ENCODE measurements around the gene CBFB. TPM values are rescaled to one million over a fixed set of nuclear protein-coding genes. Genes with fewer than 3 reads are reported as not detected.

CBFB gene
- total and polyA plus RNA-seq, 5 donors from 2014 or later = 60.9 to 108 (median 83.6) TPM

GRCh38 chr16:67104845-67105244 is 75.9 kb downstream of the CBFB start:
- Histone ChIP-seq H3K4me1 (ENCODE audit: control insufficient read depth, insufficient read depth, low read length, poor library complexity, severe bottlenecking) (peaks cover 8% of the 10 kb centered on the region), H3K36me3 (ENCODE audit: control insufficient read depth, insufficient read depth, low read length) (peaks cover 5% of the 10 kb centered on the region), H3K27ac (ENCODE audit: insufficient read depth, low read length, poor library complexity, severe bottlenecking) (no peak overlapping the region), H3K27me3 (ENCODE audit: control insufficient read depth, insufficient read depth, low read length) (no peaks in the 10 kb centered on the region), H3K4me3 (ENCODE audit: low read depth, low read length) (no peak overlapping the region), H3K9me3 (ENCODE audit: control insufficient read depth in 2 of 2, low read length in 2 of 2) (no peaks in the 10 kb centered on the region)
- no peak overlapping the region for H3K27ac Mint-ChIP-seq
- H3K27me3 Mint-ChIP-seq = no peaks in the 10 kb centered on the region
- peaks cover 0 to 12% (median 6%) of the 10 kb centered on the region in 4 donors for H3K4me1 Mint-ChIP-seq
- DNase-seq (no peak), ATAC-seq (ENCODE audit: low read depth in 2 of 2) (no peak)
- peak overlapping the region in 1 of 4 donors; percentile 44 for H3K4me3 Mint-ChIP-seq
- peaks cover 3% of the 10 kb centered on the region for H3K36me3 Mint-ChIP-seq
- no peaks in the 10 kb centered on the region for H3K9me3 Mint-ChIP-seq

- Mint-ChIP-seq H3K4me3 (peak overlapping the region in 1 of 4 donors; percentile 44), H3K27me3 (no peaks in the 10 kb centered on the region), H3K27ac (peak overlapping the region in 2 of 3 donors; percentile 1 to 83), H3K36me3 (peaks cover 3% of the 10 kb centered on the region), H3K9me3 (no peaks in the 10 kb centered on the region), H3K4me1 (peaks cover 0 to 16% (median 7%) of the 10 kb centered on the region in 4 donors)
- Histone ChIP-seq H3K4me1 (ENCODE audit: control insufficient read depth, insufficient read depth, low read length, poor library complexity, severe bottlenecking) (peaks cover 11% of the 10 kb centered on the region), H3K9me3 (ENCODE audit: control insufficient read depth in 2 of 2, low read length in 2 of 2) (no peaks in the 10 kb centered on the region), H3K4me3 (ENCODE audit: low read depth, low read length) (no peak overlapping the region), H3K27me3 (ENCODE audit: control insufficient read depth, insufficient read depth, low read length) (no peaks in the 10 kb centered on the region), H3K27ac (ENCODE audit: insufficient read depth, low read length, poor library complexity, severe bottlenecking) (no peak overlapping the region), H3K36me3 (ENCODE audit: control insufficient read depth, insufficient read depth, low read length) (peaks cover 5% of the 10 kb centered on the region)
- DNase-seq (no peak), ATAC-seq (ENCODE audit: low read depth in 2 of 2) (no peak)
These were observed 76.3 kb downstream of the CBFB start for GRCh38 chr16:67105246-67105645.

GRCh38 chr16:67105881-67106280 is 76.9 kb downstream of the CBFB start:
- no peaks in the 10 kb centered on the region for H3K9me3 Mint-ChIP-seq
- Histone ChIP-seq H3K9me3 (ENCODE audit: control insufficient read depth in 2 of 2, low read length in 2 of 2) (no peaks in the 10 kb centered on the region), H3K4me3 (ENCODE audit: low read depth, low read length) (no peak overlapping the region), H3K4me1 (ENCODE audit: control insufficient read depth, insufficient read depth, low read length, poor library complexity, severe bottlenecking) (peaks cover 17% of the 10 kb centered on the region), H3K27ac (ENCODE audit: insufficient read depth, low read length, poor library complexity, severe bottlenecking) (no peak overlapping the region), H3K36me3 (ENCODE audit: control insufficient read depth, insufficient read depth, low read length) (peaks cover 2% of the 10 kb centered on the region), H3K27me3 (ENCODE audit: control insufficient read depth, insufficient read depth, low read length) (no peaks in the 10 kb centered on the region)
- DNase-seq (no peak), ATAC-seq (ENCODE audit: low read depth in 2 of 2) (no peak)
- H3K27me3 Mint-ChIP-seq = no peaks in the 10 kb centered on the region
- H3K27ac Mint-ChIP-seq = peak overlapping the region in 1 of 3 donors; percentile 18
- peaks cover under 1 to 19% (median 8%) of the 10 kb centered on the region in 4 donors for H3K4me1 Mint-ChIP-seq
- H3K36me3 Mint-ChIP-seq = peaks cover 3% of the 10 kb centered on the region
- H3K4me3 Mint-ChIP-seq = no peak overlapping the region

GRCh38 chr16:67108489-67108888 is 79.5 kb downstream of the CBFB start:
- Histone ChIP-seq H3K27ac (ENCODE audit: insufficient read depth, low read length, poor library complexity, severe bottlenecking) (no peak overlapping the region), H3K4me3 (ENCODE audit: low read depth, low read length) (no peak overlapping the region), H3K4me1 (ENCODE audit: control insufficient read depth, insufficient read depth, low read length, poor library complexity, severe bottlenecking) (peaks cover 21% of the 10 kb centered on the region), H3K27me3 (ENCODE audit: control insufficient read depth, insufficient read depth, low read length) (no peaks in the 10 kb centered on the region), H3K9me3 (ENCODE audit: control insufficient read depth in 2 of 2, low read length in 2 of 2) (no peaks in the 10 kb centered on the region), H3K36me3 (ENCODE audit: control insufficient read depth, insufficient read depth, low read length) (no peaks in the 10 kb centered on the region)
- DNase-seq (no peak), ATAC-seq (ENCODE audit: low read depth in 2 of 2) (no peak)
- Mint-ChIP-seq H3K4me3 (peak overlapping the region; percentile 23 to 99 (median 62)), H3K36me3 (no peaks in the 10 kb centered on the region), H3K27ac (no peak overlapping the region), H3K27me3 (no peaks in the 10 kb centered on the region), H3K9me3 (no peaks in the 10 kb centered on the region), H3K4me1 (peaks cover 0 to 37% (median 20%) of the 10 kb centered on the region in 4 donors)

- Mint-ChIP-seq H3K9me3 (no peaks in the 10 kb centered on the region), H3K36me3 (no peaks in the 10 kb centered on the region), H3K27me3 (no peaks in the 10 kb centered on the region), H3K4me3 (peak overlapping the region; percentile 93 to 99 (median 94)), H3K4me1 (peaks cover 0 to 39% (median 20%) of the 10 kb centered on the region in 4 donors), H3K27ac (peak overlapping the region in 2 of 3 donors; percentile 83 to 84)
- Histone ChIP-seq H3K36me3 (ENCODE audit: control insufficient read depth, insufficient read depth, low read length) (no peaks in the 10 kb centered on the region), H3K4me1 (ENCODE audit: control insufficient read depth, insufficient read depth, low read length, poor library complexity, severe bottlenecking) (peaks cover 21% of the 10 kb centered on the region), H3K27ac (ENCODE audit: insufficient read depth, low read length, poor library complexity, severe bottlenecking) (no peak overlapping the region), H3K27me3 (ENCODE audit: control insufficient read depth, insufficient read depth, low read length) (no peaks in the 10 kb centered on the region), H3K4me3 (ENCODE audit: low read depth, low read length) (peak overlapping the region; percentile 95), H3K9me3 (ENCODE audit: control insufficient read depth in 2 of 2, low read length in 2 of 2) (no peaks in the 10 kb centered on the region)
- DNase-seq (no peak), ATAC-seq (ENCODE audit: low read depth in 2 of 2) (no peak)
These were observed 80.0 kb downstream of the CBFB start for GRCh38 chr16:67108931-67109406.

- H3K27ac ChIP-seq (ENCODE audit: insufficient read depth, low read length, poor library complexity, severe bottlenecking) = peak within 1 kb of the TSS; percentile 55
- H3K36me3 Mint-ChIP-seq = no peaks in the 10 kb centered on the region
- peak within 1 kb of the TSS; percentile 83 to 91 (median 84) for H3K27ac Mint-ChIP-seq
- H3K9me3 Mint-ChIP-seq = no peaks in the 10 kb centered on the region
- no peaks in the 10 kb centered on the region for H3K9me3 ChIP-seq (ENCODE audit: control insufficient read depth in 2 of 2, low read length in 2 of 2)
- peaks cover 21% of the 10 kb centered on the region for H3K4me1 ChIP-seq (ENCODE audit: control insufficient read depth, insufficient read depth, low read length, poor library complexity, severe bottlenecking)
- no peaks in the 10 kb centered on the region for H3K27me3 ChIP-seq (ENCODE audit: control insufficient read depth, insufficient read depth, low read length)
- H3K27me3 Mint-ChIP-seq = no peaks in the 10 kb centered on the region
- peaks cover 4 to 42% (median 23%) of the 10 kb centered on the region in 4 donors for H3K4me1 Mint-ChIP-seq
- peak within 1 kb of the TSS; percentile 95 for H3K4me3 ChIP-seq (ENCODE audit: low read depth, low read length)
- no peaks in the 10 kb centered on the region for H3K36me3 ChIP-seq (ENCODE audit: control insufficient read depth, insufficient read depth, low read length)
- ATAC-seq (ENCODE audit: low read depth in 2 of 2) = peak; percentile 83 to 85
- peak; percentile 93 to 96 (median 94) for DNase-seq
- H3K4me3 Mint-ChIP-seq = peak within 1 kb of the TSS; percentile 93 to 99 (median 94)
These were observed 80.6 kb downstream of the CBFB start, which contains the start of gene PHAF1 for GRCh38 chr16:67109407-67110135. TSS of gene PHAF1 (plus strand) at chr16:67109941. CDS start at chr16:67110176, 235 bp downstream.

- Mint-ChIP-seq H3K36me3 (peaks cover 5% of the 10 kb centered on the region), H3K4me3 (peak overlapping the region; percentile 69 to 99 (median 93)), H3K9me3 (no peaks in the 10 kb centered on the region), H3K4me1 (peaks cover 14 to 50% (median 30%) of the 10 kb centered on the region in 4 donors), H3K27ac (peak overlapping the region in 1 of 3 donors; percentile 23), H3K27me3 (no peaks in the 10 kb centered on the region)
- H3K4me1 ChIP-seq (ENCODE audit: control insufficient read depth, insufficient read depth, low read length, poor library complexity, severe bottlenecking) = peaks cover 21% of the 10 kb centered on the region
- DNase-seq (no peak), ATAC-seq (ENCODE audit: low read depth in 2 of 2) (no peak)
- H3K36me3 ChIP-seq (ENCODE audit: control insufficient read depth, insufficient read depth, low read length) = peaks cover 3% of the 10 kb centered on the region
- H3K27ac ChIP-seq (ENCODE audit: insufficient read depth, low read length, poor library complexity, severe bottlenecking) = no peak overlapping the region
- H3K9me3 ChIP-seq (ENCODE audit: control insufficient read depth in 2 of 2, low read length in 2 of 2) = no peaks in the 10 kb centered on the region
- H3K4me3 ChIP-seq (ENCODE audit: low read depth, low read length) = no peak overlapping the region
- H3K27me3 ChIP-seq (ENCODE audit: control insufficient read depth, insufficient read depth, low read length) = no peaks in the 10 kb centered on the region
These were observed 83.0 kb downstream of the CBFB start for GRCh38 chr16:67111951-67112444.

Measured in CD4-positive, CD25-positive, alpha-beta regulatory T cell (primary cell).